Activated CD4-positive, alpha-beta T cell treated with anti-CD3 and anti-CD28 coated beads, Interleukin-10, Interleukin-2, amounts not matched to agents 100 ng/mL and 50 ng/mL, durations not matched to agents 16 hours and 8 hours (primary cell): Measurements from ENCODE around the gene PHF19.

Experiments
- DNase-seq: peaks from one replicate; pipeline ENCODE4 v3.0.0-alpha.2; 2020

The PHF19 gene

DNA sequence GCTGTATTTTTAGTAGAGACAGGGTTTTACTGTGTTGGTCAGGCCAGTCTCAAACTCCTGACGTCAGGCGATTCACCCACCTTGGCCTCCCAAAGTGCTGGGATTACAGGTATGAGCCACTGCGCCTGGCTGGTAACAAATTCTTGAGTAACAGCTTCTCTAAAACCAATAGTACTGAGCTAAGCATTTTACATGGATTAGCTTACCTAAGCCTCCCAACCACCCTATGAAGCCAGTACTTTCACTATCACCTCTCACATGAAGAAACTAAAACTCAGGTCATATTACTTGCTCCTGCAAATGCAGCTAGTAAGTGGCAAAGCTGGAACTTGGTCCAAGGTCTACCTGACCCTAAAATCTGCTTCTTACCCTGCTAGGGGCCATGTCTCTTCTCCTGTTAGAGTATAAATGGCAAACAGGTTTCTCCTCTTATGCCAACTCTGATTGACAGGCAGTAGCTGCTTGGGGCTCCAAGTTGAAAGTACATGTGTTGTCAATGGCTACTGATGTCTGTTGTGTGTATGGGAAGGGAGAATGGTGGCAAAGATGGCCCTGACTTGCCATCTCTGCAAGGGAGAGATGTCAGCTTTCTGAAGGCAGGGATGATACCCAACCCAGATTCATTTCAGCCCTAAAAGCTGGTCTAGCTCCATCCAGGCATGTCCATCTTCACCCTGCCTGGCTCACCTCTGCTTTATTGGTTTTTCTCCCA, 4.0 kb downstream of the PHF19 start:
- DNase-seq = peak; percentile 53

DNA sequence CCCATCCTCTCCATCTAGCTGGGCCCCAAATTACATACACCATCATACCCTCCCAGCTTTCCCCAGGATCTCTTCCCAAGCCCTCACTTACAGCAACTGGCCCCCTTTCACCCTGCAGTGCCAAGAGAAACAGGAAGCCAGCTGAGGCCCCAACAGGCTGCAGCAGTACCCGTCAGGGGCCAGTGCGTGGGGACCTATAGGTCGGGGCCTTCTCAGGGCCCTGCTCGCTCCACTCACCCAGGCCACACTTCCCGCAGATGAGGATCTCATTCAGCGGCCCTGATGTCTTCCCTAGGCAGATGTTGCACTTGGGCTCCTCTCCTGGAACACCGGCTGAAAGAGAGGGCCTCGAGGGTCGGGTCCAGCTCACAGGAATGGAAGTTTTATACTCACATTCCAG, 6.8 kb downstream of the PHF19 start:
- DNase-seq = no peak

DNA sequence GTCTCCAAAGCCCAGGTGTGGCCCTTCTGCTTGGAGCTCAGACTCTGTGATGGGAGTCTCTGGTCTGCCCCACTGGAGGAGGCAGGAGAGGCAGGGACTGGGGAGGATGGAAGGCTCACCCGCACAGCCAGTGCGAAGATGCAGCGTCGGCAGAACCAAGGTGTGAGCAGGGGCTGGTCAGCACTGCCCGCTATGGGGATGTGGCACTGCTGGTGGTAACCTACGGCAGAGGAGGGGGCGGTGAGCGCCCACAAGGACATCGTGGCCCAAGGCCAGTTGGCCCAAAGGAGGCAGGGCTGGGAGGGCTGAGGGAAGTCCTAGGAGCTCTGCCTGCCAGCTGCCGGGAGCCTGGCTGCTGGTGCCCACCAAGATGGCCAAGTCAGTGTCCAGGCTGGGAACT, 7.3 kb downstream of the PHF19 start:
- no peak for DNase-seq

DNA sequence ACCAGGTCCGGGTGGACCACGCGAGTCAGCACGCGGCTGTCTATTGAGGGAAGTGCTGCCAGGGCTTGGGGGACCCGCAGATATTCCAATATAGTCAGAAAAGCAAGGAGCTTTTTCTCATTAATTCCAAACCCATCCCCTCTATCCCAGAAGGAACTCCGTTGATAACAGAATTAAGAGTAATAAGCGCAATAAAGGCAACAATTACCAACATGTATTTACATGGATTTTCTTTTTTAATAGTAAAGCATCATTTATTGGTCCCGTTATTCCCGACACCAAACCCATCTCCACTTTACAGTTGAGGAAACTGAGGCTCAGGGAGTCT, 7.7 kb downstream of the PHF19 start:
- no peak for DNase-seq

DNA sequence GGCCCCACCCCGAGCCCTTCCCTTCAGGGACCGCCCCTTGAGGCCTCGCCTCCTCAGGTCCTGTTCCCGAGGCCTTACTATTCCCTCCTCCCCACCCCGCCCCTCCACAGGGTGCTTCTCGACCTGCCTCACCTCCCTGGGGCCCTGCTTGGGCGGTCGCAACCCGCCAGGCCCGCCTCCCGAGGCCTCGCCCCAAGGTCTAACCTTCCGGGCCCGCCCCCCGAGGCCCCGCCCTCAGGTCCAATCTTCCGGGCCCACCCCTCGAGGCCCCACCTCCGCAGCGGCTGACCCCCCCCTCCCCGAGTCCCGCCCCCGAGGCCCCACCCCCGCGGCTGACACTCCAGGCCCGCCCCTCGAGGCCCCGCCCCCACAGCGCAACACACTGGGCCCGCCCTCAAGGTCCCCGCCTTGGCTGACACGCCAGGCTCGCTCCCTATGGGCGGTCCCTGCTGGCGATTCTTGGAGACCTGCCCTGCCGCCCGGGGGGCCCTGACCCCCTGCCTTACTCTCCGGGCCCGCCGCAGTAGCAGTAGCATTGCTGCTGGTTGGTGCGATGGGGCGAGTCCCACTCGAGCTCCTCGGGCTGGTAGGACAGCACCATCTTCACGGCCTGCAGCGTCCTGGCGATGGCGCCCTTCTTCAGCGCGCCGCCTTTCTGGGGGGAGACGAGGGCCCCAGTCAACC, 8.2 kb downstream of the PHF19 start:
- peak; percentile 98 for DNase-seq

DNA sequence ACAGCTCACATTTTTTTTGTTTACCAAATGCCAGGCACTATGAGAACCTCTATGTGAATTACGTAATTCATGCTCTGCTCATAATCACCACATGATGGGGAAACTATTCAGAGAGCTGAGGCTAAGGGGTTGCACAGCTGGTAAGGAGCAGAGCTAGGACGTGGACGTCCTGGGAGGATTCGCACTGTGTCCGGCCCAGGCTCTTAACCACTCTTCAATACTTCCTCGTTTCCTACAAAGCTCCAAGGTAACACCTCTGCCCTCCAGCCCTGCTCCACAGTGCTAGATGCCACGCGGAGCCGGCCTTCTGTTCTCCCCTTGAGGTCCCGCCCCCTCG, 8.7 kb downstream of the PHF19 start:
- no peak for DNase-seq

DNA sequence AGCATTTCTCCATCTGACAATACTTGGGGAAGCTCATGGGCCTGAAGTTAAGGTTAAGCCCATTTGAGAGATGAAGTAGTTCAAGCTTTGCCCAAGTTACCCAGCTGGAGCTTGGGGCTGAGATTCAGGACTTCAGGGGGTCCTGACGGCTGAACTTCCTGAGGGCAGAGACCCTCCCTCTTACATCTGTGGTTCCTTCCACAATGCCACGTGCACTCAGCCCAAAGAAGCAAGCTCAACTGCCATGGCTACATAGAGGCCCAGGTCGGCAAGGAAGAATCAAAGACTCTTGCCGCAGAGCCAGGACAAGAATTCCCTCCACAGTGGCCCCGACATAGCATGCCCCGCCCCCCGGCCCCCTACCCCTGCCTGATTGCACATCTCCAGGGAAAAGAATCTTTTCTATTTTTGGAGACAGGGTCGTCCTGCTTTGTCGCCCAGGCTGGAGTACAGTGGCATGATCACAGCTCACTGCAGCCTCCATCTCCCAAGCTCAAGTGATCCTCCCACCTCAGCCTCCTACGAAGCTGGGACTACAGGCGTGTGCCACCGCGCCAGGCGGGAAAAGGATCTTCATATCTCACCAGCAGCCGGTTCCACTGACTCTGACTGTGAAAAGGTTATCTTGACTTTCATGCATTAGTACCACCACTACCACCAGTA, 9.2 kb downstream of the PHF19 start:
- no peak for DNase-seq

DNA sequence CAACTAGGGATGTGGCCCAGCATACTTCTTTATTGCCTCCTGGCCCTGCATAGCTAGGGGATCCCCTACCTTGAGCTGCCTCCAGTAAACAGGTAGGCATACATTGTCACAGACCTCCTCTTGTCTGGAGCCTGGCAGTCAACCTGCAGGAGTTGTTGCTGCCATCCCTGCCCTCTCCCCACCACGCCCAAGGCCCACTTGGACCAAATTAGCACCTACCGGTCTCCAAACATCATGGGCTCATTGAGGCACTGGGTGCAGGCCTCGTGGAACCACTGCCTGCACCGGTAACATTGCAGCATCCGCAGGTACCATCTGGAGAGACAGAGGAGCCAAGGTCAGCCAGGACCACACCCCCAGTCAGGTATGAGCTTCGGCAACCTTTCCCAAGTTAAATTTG, 10.3 kb downstream of the PHF19 start:
- no peak for DNase-seq

DNA sequence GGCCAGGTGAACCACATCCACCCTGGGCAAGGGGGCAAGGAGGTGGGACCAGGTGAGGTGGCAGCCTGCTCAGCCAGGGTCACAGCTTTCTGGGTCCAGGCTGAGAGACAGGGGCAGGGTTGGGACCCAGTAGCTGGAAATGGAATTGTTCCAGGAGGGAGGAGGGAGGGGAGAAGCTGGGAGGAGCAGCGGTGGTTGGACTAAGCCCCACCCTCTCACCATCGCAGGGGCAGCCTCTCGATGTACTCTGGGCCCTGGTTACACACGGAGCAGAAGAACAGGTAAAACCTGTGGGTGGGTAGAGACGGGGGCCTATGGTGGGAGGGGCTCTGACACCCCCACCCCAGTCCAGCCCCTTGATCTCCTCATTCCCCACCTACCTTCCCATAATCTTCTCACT, 11.2 kb downstream of the PHF19 start:
- DNase-seq = no peak

DNA sequence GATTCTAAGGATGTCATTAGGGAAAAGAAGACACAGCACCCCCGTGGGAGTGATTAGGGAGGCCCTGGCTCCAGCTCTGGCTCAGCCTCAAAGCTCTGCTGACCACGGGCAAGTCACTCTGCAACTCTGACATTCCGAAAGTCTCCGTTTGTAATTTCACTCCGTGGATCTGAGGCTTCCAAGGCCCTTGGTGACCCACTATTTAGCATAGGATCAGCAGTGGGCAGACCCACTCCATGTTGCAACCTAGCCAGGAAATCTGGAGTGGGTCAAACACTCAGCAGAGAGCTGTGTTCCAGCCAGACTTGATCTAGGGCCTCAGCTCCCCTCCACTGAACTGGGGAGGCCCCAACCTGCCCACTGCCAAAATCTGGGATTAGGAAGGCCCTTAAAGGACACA, 11.8 kb downstream of the PHF19 start:
- DNase-seq = no peak

DNA sequence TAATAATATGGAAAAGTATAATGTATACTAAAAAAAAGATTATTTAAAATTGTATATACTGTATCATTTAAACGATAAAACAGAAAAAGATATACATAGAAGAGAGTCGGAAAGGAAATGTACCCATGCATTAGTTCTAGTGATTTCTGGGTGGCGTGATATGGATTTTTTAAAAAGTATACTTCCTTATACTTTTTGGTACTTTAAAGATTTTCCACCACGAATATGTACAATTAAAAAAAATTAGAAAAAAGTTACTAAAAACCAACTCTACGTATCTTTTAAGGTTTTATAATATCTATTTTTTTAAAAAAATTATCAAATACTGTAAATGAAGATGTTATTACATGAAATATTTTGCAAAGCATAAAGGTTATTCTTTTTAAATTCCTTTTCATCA, 12.3 kb downstream of the PHF19 start:
- DNase-seq = no peak

DNA sequence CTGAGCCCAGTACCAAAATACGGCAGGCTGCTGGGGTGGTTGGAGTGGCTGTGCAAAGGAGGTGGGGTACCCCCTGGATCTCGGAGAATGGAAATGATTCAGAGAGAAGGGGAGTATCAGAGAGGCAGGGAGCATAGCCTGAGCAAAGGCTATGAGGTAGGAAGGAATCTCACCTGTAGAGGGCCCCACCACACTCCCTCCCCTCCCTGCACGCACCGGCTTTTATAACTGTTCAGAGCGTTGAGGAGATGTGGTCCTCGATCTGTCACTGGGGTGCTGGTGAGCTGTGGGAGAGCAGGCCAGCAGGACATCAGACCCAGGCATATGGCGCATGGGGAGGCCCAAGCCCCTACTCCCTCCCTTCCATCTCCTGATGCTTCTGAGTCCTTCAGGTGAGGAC, 13.2 kb downstream of the PHF19 start:
- DNase-seq = no peak

DNA sequence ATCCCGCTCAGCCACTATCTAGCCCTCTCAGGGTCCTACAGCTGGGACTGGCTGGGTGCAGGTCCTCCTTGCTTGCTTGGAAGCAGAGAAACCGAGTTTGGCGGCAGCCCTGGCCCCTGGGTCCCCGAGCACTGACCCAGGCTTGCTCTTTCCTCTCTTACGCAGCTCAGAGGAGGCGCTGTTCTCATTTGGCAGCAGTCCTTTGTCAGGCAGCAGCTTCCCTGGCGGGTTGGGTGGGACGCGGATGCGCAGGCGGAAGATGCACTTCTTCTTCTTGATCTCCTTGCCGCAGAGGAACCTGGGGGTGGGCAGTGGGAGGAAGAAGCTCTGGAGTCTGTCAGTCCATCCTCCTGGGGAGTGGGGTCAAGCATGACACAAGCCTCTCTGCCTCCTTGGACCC, 14.5 kb downstream of the PHF19 start:
- DNase-seq = no peak

DNA sequence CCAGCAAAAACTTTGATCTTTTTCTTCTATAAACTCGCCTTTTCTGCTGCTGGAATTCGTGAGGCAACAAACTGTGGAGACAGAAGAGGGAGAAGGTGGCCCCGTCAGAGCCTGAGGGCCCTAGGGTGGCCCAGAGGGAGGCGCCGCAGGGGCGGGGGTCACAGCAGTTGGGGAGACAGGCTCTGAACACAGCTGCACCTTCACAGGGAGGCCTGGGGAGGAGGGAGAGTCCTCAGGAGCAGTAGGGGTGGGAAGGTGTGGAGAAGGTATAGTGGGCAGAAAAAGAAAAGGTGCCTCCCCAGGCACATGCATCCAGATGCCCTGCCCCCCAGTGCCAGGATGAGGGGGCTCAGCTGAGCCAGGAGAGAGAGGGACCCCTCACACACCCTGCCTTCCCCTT, 15.1 kb downstream of the PHF19 start:
- no peak for DNase-seq

DNA sequence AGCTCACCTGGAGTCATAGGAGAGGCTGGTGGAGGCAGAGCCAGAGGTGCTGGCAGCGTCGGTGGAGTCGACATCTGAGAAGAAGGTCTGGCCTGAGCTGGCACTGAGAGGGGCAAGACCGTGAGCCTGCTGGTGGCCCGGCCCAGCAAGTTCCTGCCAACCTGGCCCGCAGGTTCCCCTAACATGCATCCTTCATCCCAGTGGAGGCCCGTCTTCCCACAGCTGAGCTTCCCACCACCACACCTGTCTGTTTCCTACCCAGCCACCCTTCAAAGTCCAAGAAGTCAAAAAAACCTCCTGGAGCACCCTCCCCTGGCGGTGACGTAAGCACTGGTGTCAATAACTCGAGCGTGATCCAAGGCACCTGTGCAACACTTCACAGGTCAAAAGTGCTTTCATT, 16.9 kb downstream of the PHF19 start:
- no peak for DNase-seq

DNA sequence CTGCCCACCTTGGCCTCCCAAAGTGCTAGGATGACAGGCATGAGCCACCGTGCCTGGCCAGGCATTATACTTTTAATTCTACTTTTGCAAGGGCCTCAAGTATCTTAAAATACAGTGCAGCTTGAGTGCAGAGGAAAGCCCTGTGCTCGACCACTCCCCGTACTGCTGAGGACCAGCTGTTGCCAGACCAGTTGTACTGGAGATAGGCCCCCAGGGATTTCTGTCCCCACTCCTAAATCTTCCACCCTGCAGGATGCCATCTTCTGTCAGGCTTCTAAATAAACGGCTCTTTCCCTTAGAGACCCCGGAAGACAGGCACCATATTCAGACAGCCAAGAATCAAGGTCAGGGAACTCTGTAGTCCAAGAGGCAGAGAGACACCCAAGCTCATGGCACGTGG, 17.6 kb downstream of the PHF19 start:
- DNase-seq = no peak

DNA sequence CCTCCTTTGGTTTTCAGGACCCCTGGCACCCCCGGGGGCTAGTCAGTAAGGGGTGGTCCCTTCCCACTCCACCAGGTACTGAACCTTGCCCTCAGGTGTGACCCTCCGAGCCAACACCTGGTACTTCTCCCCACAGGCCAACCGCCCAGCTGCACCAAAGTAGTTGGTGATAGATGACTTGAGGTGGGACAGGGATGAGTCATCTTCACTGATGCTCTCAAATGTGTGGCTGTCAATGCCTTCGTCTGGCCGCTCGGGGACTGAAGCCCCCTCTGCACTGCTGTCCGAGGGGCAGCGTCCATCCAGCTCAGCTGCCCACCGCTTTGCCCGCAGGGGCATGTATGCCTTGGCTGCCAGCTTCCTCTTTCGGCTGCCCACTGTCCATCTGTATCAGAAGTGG, 19.1 kb downstream of the PHF19 start:
- no peak for DNase-seq

DNA sequence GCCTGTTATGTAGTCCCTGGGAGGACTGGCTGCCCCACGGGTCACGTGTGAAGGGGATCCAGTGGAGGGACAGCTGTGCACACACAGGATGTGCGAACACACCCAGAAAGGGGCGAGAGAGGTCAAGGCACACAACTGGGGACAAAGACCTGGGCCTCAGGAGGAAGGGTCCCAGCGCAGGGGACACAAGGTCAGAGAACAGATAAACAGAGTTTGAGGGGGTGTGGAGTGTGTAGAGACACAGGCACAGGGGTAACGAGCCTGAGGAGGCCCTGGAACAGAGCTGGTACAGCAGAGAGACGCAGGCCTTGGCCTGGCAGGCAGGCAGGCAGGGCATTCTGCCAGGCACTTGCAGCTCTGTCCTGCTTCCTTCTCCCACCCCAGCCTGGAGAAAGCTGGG, 19.5 kb downstream of the PHF19 start:
- no peak for DNase-seq

DNA sequence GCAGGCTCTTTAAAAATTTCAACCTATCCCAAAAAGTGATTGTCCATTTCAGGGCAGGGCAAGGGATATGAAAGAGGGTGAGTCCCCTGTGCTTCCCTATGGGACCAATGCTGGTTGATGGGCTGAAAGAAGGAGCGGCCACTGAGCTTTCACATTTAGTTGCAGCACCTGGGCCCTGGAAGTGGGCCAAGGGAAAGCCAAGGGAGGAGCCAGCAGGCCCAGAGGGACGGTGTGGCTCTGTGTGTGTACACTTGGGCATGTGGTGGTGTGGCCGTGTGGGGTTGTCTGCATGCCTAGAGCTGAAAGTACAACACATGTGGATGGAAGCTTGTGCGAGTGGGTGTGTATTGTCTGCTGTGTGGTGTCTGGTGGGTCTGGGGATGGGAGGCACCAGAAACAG, 20.3 kb downstream of the PHF19 start:
- DNase-seq = no peak

DNA sequence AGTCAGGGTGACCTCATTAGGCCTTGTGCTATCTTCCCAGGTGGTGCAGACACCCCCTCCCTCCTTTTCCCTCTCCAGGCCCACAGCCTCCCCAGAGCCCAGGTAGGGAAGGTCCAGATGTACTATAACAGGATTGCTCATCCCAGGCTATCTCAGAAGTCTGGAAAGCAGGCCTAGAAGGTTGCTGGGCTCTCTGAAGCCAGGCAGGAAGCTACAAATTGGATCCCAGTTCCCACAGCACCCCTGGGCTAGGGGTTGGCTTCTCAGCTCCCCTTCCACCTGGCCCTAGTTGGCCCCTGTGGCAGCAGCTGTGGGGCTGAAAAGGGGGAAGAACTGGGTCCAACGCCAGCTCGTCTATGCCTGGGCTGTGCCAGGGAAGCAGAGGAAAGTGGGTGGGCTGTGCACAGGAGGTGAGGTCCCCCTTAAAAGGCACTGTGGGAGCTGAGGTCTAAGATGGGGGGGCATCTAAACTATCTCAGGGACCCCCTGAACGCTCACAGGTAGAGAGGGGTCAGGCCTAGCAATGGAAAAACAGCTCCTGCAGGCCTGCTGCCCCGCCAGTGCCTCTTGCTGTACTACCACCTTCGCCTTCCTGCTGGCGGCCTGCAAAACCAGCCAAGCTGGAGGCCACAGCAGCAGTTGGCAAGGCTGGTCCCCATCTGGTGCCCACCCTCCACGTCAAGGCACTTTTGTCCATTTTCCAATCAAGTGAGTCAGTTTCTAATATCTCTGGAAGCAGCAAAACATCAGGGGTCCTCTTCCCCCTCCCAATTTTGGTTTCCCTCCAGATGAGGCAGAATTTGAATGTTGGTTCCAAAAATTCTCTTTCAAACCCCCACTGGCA, 20.9 kb downstream of the PHF19 start:
- DNase-seq = no peak

DNA sequence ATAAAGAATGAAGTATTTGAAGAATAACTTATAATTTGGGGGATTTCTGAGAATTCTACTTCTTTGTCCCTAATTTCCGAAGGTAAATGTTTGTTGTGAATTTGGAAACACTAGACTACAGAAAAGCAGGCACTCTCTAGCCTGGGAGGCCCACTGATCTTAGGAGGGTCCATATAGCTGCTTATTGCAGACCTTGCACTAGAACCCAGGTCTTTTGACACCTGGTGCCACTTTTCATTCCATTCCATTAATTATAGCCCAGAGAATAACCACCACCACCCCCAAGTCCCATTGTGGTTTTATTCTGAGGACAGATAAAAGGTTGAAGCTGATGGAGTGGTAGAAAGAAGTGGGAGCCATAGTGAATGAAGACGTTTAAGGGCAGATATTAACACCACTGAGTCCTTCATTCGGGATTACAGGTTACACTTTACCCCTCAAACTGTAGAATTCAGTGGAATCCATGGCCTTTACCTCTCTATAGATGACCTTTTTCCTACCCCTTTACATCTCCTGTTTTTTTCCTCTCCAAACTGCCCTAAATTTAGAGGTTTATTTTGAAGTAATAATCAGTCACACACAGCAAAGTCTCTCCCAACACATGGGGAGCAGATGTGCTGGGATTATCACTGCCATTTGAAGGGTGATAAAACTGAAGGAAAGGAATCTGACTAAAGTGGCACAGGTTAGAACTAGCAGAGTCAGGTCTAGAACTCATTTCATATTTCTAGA, 22.2 kb downstream of the PHF19 start:
- DNase-seq = no peak

DNA sequence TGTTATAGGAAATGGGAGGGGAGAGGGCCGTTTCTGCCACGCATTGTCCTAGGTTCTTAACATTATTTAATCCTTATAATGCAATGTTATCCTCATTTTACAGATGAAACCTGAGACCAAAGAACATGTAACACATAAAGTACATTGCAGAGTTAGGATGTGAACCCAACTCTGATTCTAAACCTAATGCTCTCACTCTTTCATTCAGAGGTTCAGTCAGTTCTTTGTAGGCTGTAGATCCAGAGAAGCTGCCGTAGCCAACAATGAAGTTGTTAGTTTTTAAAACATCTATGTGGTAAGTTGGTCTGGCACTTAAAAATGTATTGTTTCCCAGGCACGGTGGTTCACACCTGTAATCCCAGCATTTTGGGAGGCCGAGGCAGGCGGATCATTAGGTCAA, 23.8 kb downstream of the PHF19 start:
- no peak for DNase-seq
